GM12801 (cell line): ENCODE results near the gene CRLF3.

Experiments
- CTCF ChIP-seq: IDR thresholded peaks from one replicate; pipeline ENCODE4 v1.5.1; 2011; ENCODE audit warnings: control low read depth; ENCODE audit not compliant: insufficient read length; ENCODE audit errors: extremely low read depth

The CRLF3 gene

GRCh38 chr17:30838202-30838807 is 13.8 kb upstream of the CRLF3 start:
- TF ChIP-seq CTCF, result no peak

- no peak for TF ChIP-seq CTCF
Measured at GRCh38 chr17:30832438-30833124, 8.1 kb upstream of the CRLF3 start.

- no peak for TF ChIP-seq CTCF
Measured at GRCh38 chr17:30831663-30832437, 7.4 kb upstream of the CRLF3 start, which contains the start of gene ATAD5. Gene ATAD5 (plus strand): TSS chr17:30831966. CDS start chr17:30832348, 382 bp downstream.

GRCh38 chr17:30831257-30831656 is 6.8 kb upstream of the CRLF3 start:
- no peak for TF ChIP-seq CTCF

GRCh38 chr17:30829022-30829421 is 4.5 kb upstream of the CRLF3 start:
- TF ChIP-seq CTCF, result no peak

- TF ChIP-seq CTCF, result no peak
Measured at GRCh38 chr17:30827082-30827481, 2.6 kb upstream of the CRLF3 start.

GRCh38 chr17:30824002-30824355 is 513 bp downstream of the CRLF3 start:
- TF ChIP-seq CTCF, result no peak
